Endothelial cell of umbilical vein (primary cell): ENCODE results near the gene KHNYN.

Experiments used
- EZH2 ChIP-seq: IDR thresholded peaks from 2 replicates; pipeline ENCODE4 v1.6.1; 2012; ENCODE audit warnings: borderline replicate concordance, low read depth, mild to moderate bottlenecking, moderate library complexity, low read length, inconsistent platforms; ENCODE audit not compliant: severe bottlenecking
- GATA2 ChIP-seq: IDR thresholded peaks from 2 replicates; pipeline ENCODE4 v1.7.0; 2011; ENCODE audit warnings: low read depth, mild to moderate bottlenecking, moderate library complexity, mixed read lengths, low read length; ENCODE audit not compliant: insufficient read length, insufficient read depth
- MAX ChIP-seq: IDR thresholded peaks from 2 replicates; pipeline ENCODE4 v1.6.1; 2011; ENCODE audit not compliant: insufficient read depth, insufficient read length
- MYC ChIP-seq: IDR thresholded peaks from one replicate; pipeline ENCODE4 v1.6.1; 2011; ENCODE audit warnings: mild to moderate bottlenecking, low read depth, low read length
- POLR2AphosphoS5 ChIP-seq: IDR thresholded peaks from 2 replicates; pipeline ENCODE4 v1.6.1; 2012; ENCODE audit warnings: low read depth, mild to moderate bottlenecking, control low read depth, low read length, moderate library complexity; ENCODE audit not compliant: insufficient read depth
- TF ChIP-seq, protein P1 (sequence below), 2 donors: IDR thresholded peaks; 1 replicate in 1 of 2; 2 replicates in 1 of 2; pipeline ENCODE4 v1.5.1; 2011; ENCODE audit warnings: low read length in 2 of 2, mild to moderate bottlenecking in 2 of 2, moderate library complexity in 2 of 2, control low read depth in 1 of 2, inconsistent platforms in 1 of 2, low read depth in 1 of 2; ENCODE audit not compliant: insufficient read depth in 1 of 2; ENCODE audit errors: extremely low read depth in 1 of 2

- TF ChIP-seq GATA2: no peak
- no peak for TF ChIP-seq POLR2AphosphoS5
- TF ChIP-seq, protein P1, sequence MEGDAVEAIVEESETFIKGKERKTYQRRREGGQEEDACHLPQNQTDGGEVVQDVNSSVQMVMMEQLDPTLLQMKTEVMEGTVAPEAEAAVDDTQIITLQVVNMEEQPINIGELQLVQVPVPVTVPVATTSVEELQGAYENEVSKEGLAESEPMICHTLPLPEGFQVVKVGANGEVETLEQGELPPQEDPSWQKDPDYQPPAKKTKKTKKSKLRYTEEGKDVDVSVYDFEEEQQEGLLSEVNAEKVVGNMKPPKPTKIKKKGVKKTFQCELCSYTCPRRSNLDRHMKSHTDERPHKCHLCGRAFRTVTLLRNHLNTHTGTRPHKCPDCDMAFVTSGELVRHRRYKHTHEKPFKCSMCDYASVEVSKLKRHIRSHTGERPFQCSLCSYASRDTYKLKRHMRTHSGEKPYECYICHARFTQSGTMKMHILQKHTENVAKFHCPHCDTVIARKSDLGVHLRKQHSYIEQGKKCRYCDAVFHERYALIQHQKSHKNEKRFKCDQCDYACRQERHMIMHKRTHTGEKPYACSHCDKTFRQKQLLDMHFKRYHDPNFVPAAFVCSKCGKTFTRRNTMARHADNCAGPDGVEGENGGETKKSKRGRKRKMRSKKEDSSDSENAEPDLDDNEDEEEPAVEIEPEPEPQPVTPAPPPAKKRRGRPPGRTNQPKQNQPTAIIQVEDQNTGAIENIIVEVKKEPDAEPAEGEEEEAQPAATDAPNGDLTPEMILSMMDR (IDR thresholded peaks at IDR 0.05; ENCODE audit: extremely low read depth in 1 of 2, insufficient read depth in 1 of 2, low read depth in 1 of 2, low read length in 2 of 2): no peak
- TF ChIP-seq MAX: no peak
- no peak for TF ChIP-seq EZH2
- no peak for TF ChIP-seq MYC
These were observed 13.4 kb upstream of the KHNYN start for GRCh38 chr14:24416254-24416931.
